ENCODE measurements around the gene CITED4. TPM values are rescaled to one million over a fixed set of nuclear protein-coding genes. Genes with fewer than 3 reads are reported as not detected.

Gene CITED4
- total and polyA plus RNA-seq, 9 of the 15 experiments (the other 6 are each of a cell fraction or from before 2014, with no cell fraction given), result 0.11 to 1.2 (median 0.17) TPM; not detected in 2

- no peak for TF ChIP-seq RREB1 (CRISPR knock-in tag; IDR thresholded peaks at IDR 0.05)
- TF ChIP-seq ZNF316 (IDR thresholded peaks at IDR 0.05), result no peak
- TF ChIP-seq NR2C2 (CRISPR knock-in tag; IDR thresholded peaks at IDR 0.05), result 0 out of 2 replicates have a peak, but pooled peaks have one; percentile 42
- TF ChIP-seq NR2C2 (tag; IDR thresholded peaks at IDR 0.05), result peak; percentile 19; the same call in 1 of the 2 replicates
- TF ChIP-seq FUS (optimal IDR thresholded peaks at IDR 0.05; ENCODE audit: low read depth, low read length), result no peak
- TF ChIP-seq SAP30 (IDR thresholded peaks at IDR 0.05; ENCODE audit: borderline replicate concordance, insufficient read depth, low read depth, low read length, poor library complexity, severe bottlenecking), result no peak
- TF ChIP-seq ZNF764 (CRISPR knock-in tag; IDR thresholded peaks at IDR 0.05; ENCODE audit: low read depth), result no peak
- TF ChIP-seq MAZ (CRISPR knock-in tag; conservative IDR thresholded peaks at IDR 0.05 in 1 of 2, IDR thresholded peaks at IDR 0.05 in 1 of 2), result no peak
- TF ChIP-seq RAD51 (IDR thresholded peaks at IDR 0.05; ENCODE audit: borderline replicate concordance, low read depth), result no peak
- no peak for TF ChIP-seq HDGF (IDR thresholded peaks at IDR 0.05)
- no peak for TF ChIP-seq ELK1 (CRISPR knock-in tag; IDR thresholded peaks at IDR 0.05)
- TF ChIP-seq ZC3H4 (CRISPR knock-in tag; IDR thresholded peaks at IDR 0.05; ENCODE audit: borderline replicate concordance), result no peak
- TF ChIP-seq ZFPM2 (CRISPR knock-in tag; IDR thresholded peaks at IDR 0.05), result no peak
- no peak for TF ChIP-seq KLF13 (tag; IDR thresholded peaks at IDR 0.05; ENCODE audit: borderline replicate concordance, low read depth)
- TF ChIP-seq STAT5A (IDR thresholded peaks at IDR 0.05; ENCODE audit: borderline replicate concordance, low read length), result peak; percentile 47; the same call in 1 of the 2 replicates
- peak; percentile 92 for TF ChIP-seq CBFA2T3 (IDR thresholded peaks at IDR 0.05)
- no peak for TF ChIP-seq HOMEZ (CRISPR knock-in tag; IDR thresholded peaks at IDR 0.05)
- no peak; the same call in 1 of the 2 replicates for TF ChIP-seq BHLHE40 (IDR thresholded peaks at IDR 0.05; ENCODE audit: low read length)
- TF ChIP-seq TRIM28 (IDR thresholded peaks at IDR 0.05), result no peak; the same call in 1 of the 2 replicates
- no peak for TF ChIP-seq PHB (CRISPR knock-in tag; IDR thresholded peaks at IDR 0.05)
- no peak for TF ChIP-seq ZFP30 (CRISPR knock-in tag; IDR thresholded peaks at IDR 0.05; ENCODE audit: borderline replicate concordance)
Measured at GRCh38 chr1:40840526-40841323, 21.4 kb downstream of the CITED4 start (continued).

All from K562 (cell line).